H9 (cell line): Measurements from ENCODE around the gene STAG2. TPM values are rescaled to one million over a fixed set of nuclear protein-coding genes. Genes with fewer than 3 reads are reported as not detected.

Experiments
- DNase-seq: peaks from one replicate; pipeline ENCODE4 v3.0.0-alpha.2; 2017
- H2AFZ ChIP-seq: one replicate; pipeline ENCODE4 v1.6.1; 2013; ENCODE audit warnings: mild to moderate bottlenecking, low read length, control low read depth, moderate library complexity
- H2AK5ac ChIP-seq: 2 replicates; pipeline ENCODE4 v1.6.1; 2013; ENCODE audit warnings: low read length, control low read depth, mixed read lengths; ENCODE audit not compliant: insufficient read length
- H2BK120ac ChIP-seq: one replicate; pipeline ENCODE4 v1.6.1; 2013; ENCODE audit warnings: low read depth, mild to moderate bottlenecking, low read length, control low read depth, inconsistent platforms; ENCODE audit not compliant: poor library complexity, severe bottlenecking
- H2BK12ac ChIP-seq: 2 replicates; pipeline ENCODE4 v1.6.1; 2013; ENCODE audit warnings: low read length, control low read depth, mixed read lengths, low read depth; ENCODE audit not compliant: insufficient read length
- H2BK15ac ChIP-seq: 2 replicates; pipeline ENCODE4 v1.6.1; 2013; ENCODE audit warnings: low read depth, low read length, control low read depth
- H2BK20ac ChIP-seq: one replicate; pipeline ENCODE4 v1.6.1; 2013; ENCODE audit warnings: low read depth, mild to moderate bottlenecking, low read length, control low read depth, inconsistent platforms; ENCODE audit not compliant: poor library complexity, severe bottlenecking
- H2BK5ac ChIP-seq: 2 replicates; pipeline ENCODE4 v1.6.1; 2013; ENCODE audit warnings: low read length, control low read depth, mixed read lengths; ENCODE audit not compliant: insufficient read length
- H3K14ac ChIP-seq: 2 replicates; pipeline ENCODE4 v1.6.1; 2013; ENCODE audit warnings: low read length, control low read depth; ENCODE audit not compliant: insufficient read depth
- H3K18ac ChIP-seq: 2 replicates; pipeline ENCODE4 v1.6.1; 2013; ENCODE audit warnings: low read depth, mild to moderate bottlenecking, mixed read lengths, low read length, control low read depth; ENCODE audit not compliant: insufficient read length
- H3K23ac ChIP-seq: 2 replicates; pipeline ENCODE4 v1.6.1; 2013; ENCODE audit warnings: low read length, control low read depth, mixed read lengths, low read depth; ENCODE audit not compliant: insufficient read length
- H3K23me2 ChIP-seq: 2 replicates; pipeline ENCODE4 v1.6.1; 2013; ENCODE audit warnings: low read depth, mild to moderate bottlenecking, mixed read lengths, low read length, control low read depth; ENCODE audit not compliant: insufficient read length, poor library complexity, severe bottlenecking
- H3K27ac ChIP-seq: 2 replicates; pipeline ENCODE4 v1.5.1; 2013; ENCODE audit warnings: low read length, control low read depth, mixed read lengths, low read depth; ENCODE audit not compliant: insufficient read length
- H3K27me3 ChIP-seq: 2 replicates; pipeline ENCODE4 v1.6.1; 2013; ENCODE audit warnings: low read length, control low read depth, inconsistent platforms; ENCODE audit not compliant: insufficient read depth
- H3K4ac ChIP-seq: 2 replicates; pipeline ENCODE4 v1.6.1; 2013; ENCODE audit warnings: low read depth, mild to moderate bottlenecking, control low read depth, inconsistent platforms, low read length, moderate library complexity
- H3K4me1 ChIP-seq: 2 replicates; pipeline ENCODE4 v1.6.1; 2013; ENCODE audit warnings: low read length, control low read depth, inconsistent platforms; ENCODE audit not compliant: insufficient read depth
- H3K4me2 ChIP-seq: 2 replicates; pipeline ENCODE4 v1.6.1; 2013; ENCODE audit warnings: low read length, control low read depth, mixed read lengths; ENCODE audit not compliant: insufficient read length, insufficient read depth
- H3K56ac ChIP-seq: 2 replicates; pipeline ENCODE4 v1.6.1; 2013; ENCODE audit warnings: low read depth, mild to moderate bottlenecking, mixed read lengths, low read length, control low read depth; ENCODE audit not compliant: insufficient read length
- H3K79me1 ChIP-seq: 2 replicates; pipeline ENCODE4 v1.6.1; 2013; ENCODE audit warnings: low read depth, mild to moderate bottlenecking, moderate library complexity, low read length, control low read depth, inconsistent platforms; ENCODE audit not compliant: insufficient read depth, poor library complexity, severe bottlenecking
- H3K79me2 ChIP-seq: 2 replicates; pipeline ENCODE4 v1.6.1; 2013; ENCODE audit warnings: low read length, control low read depth, inconsistent platforms; ENCODE audit not compliant: insufficient read depth
- H3K9ac ChIP-seq: 2 replicates; pipeline ENCODE4 v1.6.1; 2013; ENCODE audit warnings: low read length, control low read depth, mixed read lengths; ENCODE audit not compliant: insufficient read length; ENCODE audit errors: extremely low read depth
- H3K9me3 ChIP-seq: one replicate; pipeline ENCODE4 v1.6.1; 2013; ENCODE audit warnings: low read depth, low read length, inconsistent platforms; ENCODE audit not compliant: control insufficient read depth
- H3T11ph ChIP-seq: one replicate; pipeline ENCODE4 v1.6.1; 2013; ENCODE audit warnings: mild to moderate bottlenecking, low read length, control low read depth, inconsistent platforms
- H4K20me1 ChIP-seq: one replicate; pipeline ENCODE4 v1.6.1; 2013; ENCODE audit not compliant: control insufficient read depth, insufficient read length, insufficient read depth
- H4K5ac ChIP-seq: 2 replicates; pipeline ENCODE4 v1.6.1; 2013; ENCODE audit warnings: low read depth, mild to moderate bottlenecking, mixed read lengths, low read length, control low read depth; ENCODE audit not compliant: insufficient read length
- H4K8ac ChIP-seq: replicated peaks from 2 replicates; pipeline ENCODE4 v1.6.1; 2013; ENCODE audit warnings: low read length, control low read depth, mixed read lengths, low read depth; ENCODE audit not compliant: insufficient read length
- H4K91ac ChIP-seq: 2 replicates; pipeline ENCODE4 v1.6.1; 2013; ENCODE audit warnings: low read depth, mild to moderate bottlenecking, moderate library complexity, mixed read lengths, low read length, control low read depth; ENCODE audit not compliant: insufficient read length
- H3K27ac Mint-ChIP-seq, 3 experiments: 2 replicates in 2 of 3; 3 replicates in 1 of 3; pipeline ENCODE4 v1.8.0; 2020 to 2021; ENCODE audit warnings: mixed read lengths in 3 of 3, mild to moderate bottlenecking in 1 of 3, moderate library complexity in 1 of 3
- H3K27me3 Mint-ChIP-seq: 2 replicates; pipeline ENCODE4 v1.8.0; 2021; ENCODE audit warnings: low read depth, mild to moderate bottlenecking, moderate library complexity, mixed read lengths
- H3K36me3 Mint-ChIP-seq, 3 experiments: 2 replicates in 2 of 3; 3 replicates in 1 of 3; pipeline ENCODE4 v1.8.0; 2020 to 2021; ENCODE audit warnings: low read depth in 3 of 3, mixed read lengths in 3 of 3; ENCODE audit not compliant: insufficient read depth in 1 of 3
- H3K4me1 Mint-ChIP-seq, 2 experiments: 2 replicates each; pipeline ENCODE4 v1.8.0; 2020; ENCODE audit warnings: mixed read lengths in 2 of 2
- H3K4me3 Mint-ChIP-seq, 2 experiments: 2 replicates in 1 of 2; 3 replicates in 1 of 2; pipeline ENCODE4 v1.8.0; 2020 to 2021; ENCODE audit warnings: mild to moderate bottlenecking in 2 of 2, mixed read lengths in 2 of 2, moderate library complexity in 1 of 2
- H3K9me3 Mint-ChIP-seq, 2 experiments: 2 replicates in 1 of 2; 3 replicates in 1 of 2; pipeline ENCODE4 v1.8.0; 2020; ENCODE audit warnings: mild to moderate bottlenecking in 2 of 2, mixed read lengths in 2 of 2, moderate library complexity in 1 of 2
- CTCF ChIP-seq: fragments of 200-600 bp; sonication (generic); conservative IDR thresholded peaks from 3 replicates; pipeline ENCODE4 v1.8.0; 2021; ENCODE audit warnings: antibody characterized with exemption, mild to moderate bottlenecking
- WGBS: extraction: QIAGEN DNeasy Blood & Tissue Kit; methylation state at CpG from one replicate; pipeline ENCODE4 v1.1.7; 2013; ENCODE audit warnings: missing lambda C conversion rate, low lambda C conversion rate, mixed read lengths; ENCODE audit not compliant: insufficient read length; ENCODE audit errors: extremely low coverage; 5-methylcytosine and 5-hydroxymethylcytosine counted together
- total RNA-seq: library from RNA; stranded (reverse); gene quantifications from 2 replicates; pipeline ENCODE4 v1.2.1, GENCODE V29; 2021

STAG2 gene
- total RNA-seq, 1 experiment from 2014 or later, result 81.6 TPM

GRCh38 chrX:124085063-124085462 is 123.6 kb downstream of the STAG2 start:
- H2BK120ac ChIP-seq, result no peak overlapping the region
- H3K27ac Mint-ChIP-seq, result no peak overlapping the region; a peak in 1 of 7 replicates

More at GRCh38 chrX:124085063-124085462, 123.6 kb downstream of the STAG2 start:
- Histone ChIP-seq H2BK20ac (no peak overlapping the region), H3K79me2 (no peaks in the 10 kb centered on the region), H3K18ac (no peak overlapping the region), H3T11ph (no peak overlapping the region), H3K27me3 (no peaks in the 10 kb centered on the region), H3K9ac (no peak overlapping the region), H4K8ac (no peak overlapping the region), H3K23me2 (no peaks in the 10 kb centered on the region), H3K4me1 (no peaks in the 10 kb centered on the region), H3K9me3 (peaks cover 18% of the 10 kb centered on the region), H2BK15ac (no peak overlapping the region), H2BK5ac (no peak overlapping the region), H4K20me1 (no peaks in the 10 kb centered on the region), H3K79me1 (no peaks in the 10 kb centered on the region), H3K56ac (no peak overlapping the region), H2AK5ac (no peak overlapping the region), H3K4me2 (no peak overlapping the region), H3K27ac (no peak overlapping the region), H4K91ac (no peak overlapping the region), H3K4ac (no peak overlapping the region), H2AFZ (no peak overlapping the region), H4K5ac (no peak overlapping the region), H3K23ac (no peak overlapping the region), H3K14ac (no peak overlapping the region), H2BK12ac (no peak overlapping the region)
- Mint-ChIP-seq H3K4me1 (no peaks in the 10 kb centered on the region), H3K36me3 (peaks cover 47 to 72% (median 66%) of the 10 kb centered on the region in 3 experiments), H3K27me3 (no peaks in the 10 kb centered on the region), H3K4me3 (no peak overlapping the region), H3K9me3 (peaks cover 7 to 49% of the 10 kb centered on the region in 2 experiments)
- no peak for TF ChIP-seq CTCF
- no CpG with 5 or more reads among the region's 2 CpGs for WGBS
- DNase-seq, result no peak
